Motor neuron (in vitro differentiated cells): ENCODE measurements around the gene MED9. TPM values are rescaled to one million over a fixed set of nuclear protein-coding genes. Genes with fewer than 3 reads are reported as not detected.
"Not testable (repeated sequence)": the region's sequence is repeated elsewhere in the genome, so short reads cannot be mapped to it uniquely, and the experiment has no call there.

Experiments used
- ATAC-seq, 8 experiments: fragments of 200-7000 bp; cut with Tn5 transposase; replicated peaks in 6 of 8; 2 replicates each; pipeline ENCODE4 v1.8.0; 2021; ENCODE audit warnings: mild to moderate bottlenecking in 8 of 8, moderate library complexity in 8 of 8
- H3K27ac ChIP-seq, 2 donors: fragments of 250-450 bp; sonication (Bioruptor Pico); 2 replicates each; pipeline ENCODE4 v1.9.0; 2021; ENCODE audit warnings: antibody characterized with exemption in 2 of 2, mild to moderate bottlenecking in 2 of 2, moderate library complexity in 1 of 2
- H3K4me1 ChIP-seq, 2 donors: fragments of 250-450 bp; sonication (Bioruptor Pico); replicated peaks in 1 of 2; 2 replicates each; pipeline ENCODE4 v1.6.1; 2021; ENCODE audit warnings: antibody characterized with exemption in 2 of 2, mild to moderate bottlenecking in 2 of 2, moderate library complexity in 1 of 2
- H3K4me3 ChIP-seq, 5 donors: fragments of 250-450 bp; sonication (Bioruptor Pico); 2 replicates each; pipeline ENCODE4 v1.9.0; 2021; ENCODE audit warnings: antibody characterized with exemption in 5 of 5, mild to moderate bottlenecking in 5 of 5, moderate library complexity in 4 of 5
- WGBS, 10 experiments: fragments of 450-650 bp; shearing (Covaris generic); methylation state at CpG; one replicate each; pipeline ENCODE4 v1.0.0; 2022; 5-methylcytosine and 5-hydroxymethylcytosine counted together
- in situ Hi-C, 9 experiments: fragments of 400-800 bp; cut with MboI; loops; one replicate each; pipeline ENCODE4 v1.15.0; 2021; ENCODE audit warnings: low sequenced_read_pairs in 9 of 9, low pct_unique_long_range_greater_than_20kb in 2 of 9; ENCODE audit not compliant: unreplicated experiment in 9 of 9
- total RNA-seq, 8 experiments: library from RNA; unstranded; fragments of 300-600 nt; gene quantifications; 2 replicates each; pipeline versions ENCODE4 v1.2.3 to v1.2.4, GENCODE V29; 2022

The MED9 gene
- total RNA-seq, 8 experiments from 2014 or later, result 6.5 to 23.0 (median 17.1) TPM

DNA sequence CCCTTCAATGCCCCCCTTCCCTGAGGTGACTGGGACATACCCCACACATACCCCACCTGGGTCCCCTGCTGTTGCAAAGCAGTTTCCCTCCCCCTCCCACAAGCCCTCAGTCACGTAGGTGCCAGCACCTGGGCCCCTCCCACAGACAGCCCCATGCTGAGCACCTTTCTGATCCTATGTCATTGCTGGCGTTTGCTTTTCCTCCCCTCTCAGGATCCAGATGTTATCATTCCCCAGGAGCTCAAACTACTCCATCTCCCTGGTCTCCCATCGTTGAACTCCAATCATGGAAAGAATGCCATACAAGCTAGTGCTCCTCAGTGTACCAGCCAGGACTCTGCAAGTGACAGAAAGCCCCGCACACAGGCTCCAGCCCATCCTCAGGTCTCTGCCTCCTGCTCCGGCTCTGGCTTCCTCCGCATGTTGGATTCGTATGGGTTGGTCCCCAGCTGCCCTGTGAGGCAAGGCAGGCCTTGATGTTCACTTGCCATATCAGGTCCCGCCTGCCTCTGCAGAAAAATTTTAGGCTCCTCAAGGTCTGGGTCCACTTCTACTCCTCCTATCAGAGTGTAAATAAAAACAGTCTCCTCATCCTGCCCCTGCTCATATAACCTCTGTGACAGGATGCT is 31.4 kb upstream of the MED9 start:
- H3K27ac ChIP-seq, result no peak overlapping the region
- H3K4me1 ChIP-seq, result peaks cover 0 to 3% of the 10 kb centered on the region in 2 donors
- ATAC-seq, result no peak
- in situ Hi-C loops, result no loop called here
- 20 to 100% (median 70%) methylated on average over 1 to 3 of the region's 8 CpGs; no CpG with 5 or more reads in 3 of the 10 experiments for WGBS, 10 experiments
- no peak overlapping the region for H3K4me3 ChIP-seq

DNA sequence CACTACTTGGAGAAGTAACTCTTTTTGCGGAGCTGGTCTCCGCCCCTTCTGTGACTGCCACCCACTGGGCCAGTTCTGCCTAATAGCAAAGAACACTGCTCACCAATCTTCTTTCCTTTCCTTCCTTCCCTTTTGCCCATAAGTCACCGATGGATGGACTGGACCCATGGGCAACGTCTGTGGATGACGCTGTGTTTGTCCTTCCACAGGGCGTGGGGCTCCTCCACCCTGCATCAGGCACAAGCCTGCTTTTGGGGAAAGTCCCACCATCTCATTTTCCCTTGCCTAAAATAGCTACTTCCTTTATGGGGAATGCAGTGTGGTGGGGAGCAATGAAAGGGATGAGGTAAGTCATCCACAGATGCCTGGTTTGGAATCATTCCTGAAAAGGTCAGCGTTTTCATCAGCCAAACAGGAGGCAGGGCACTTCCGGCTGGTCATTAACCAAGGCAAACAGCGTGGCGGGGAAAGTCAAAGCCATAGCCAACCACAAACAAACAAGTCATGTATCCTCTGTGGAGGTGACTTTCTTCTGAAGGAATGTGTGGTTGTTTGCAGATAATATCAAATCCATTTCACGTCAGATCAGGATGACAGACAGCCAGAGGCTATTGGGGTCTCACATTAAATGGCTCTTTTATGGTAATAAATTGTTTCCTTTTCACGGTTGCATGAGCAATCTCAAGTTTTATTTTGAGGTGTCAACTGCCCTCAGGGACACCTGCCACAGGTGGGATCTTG is 30.7 kb upstream of the MED9 start:
- Histone ChIP-seq H3K27ac (no peak overlapping the region), H3K4me1 (peaks cover 0 to 3% of the 10 kb centered on the region in 2 donors), H3K4me3 (no peak overlapping the region)
- 0 to 73% (median 37%) methylated on average over 1 to 11 of the region's 12 CpGs; no CpG with 5 or more reads in 2 of the 10 experiments for WGBS, 10 experiments
- in situ Hi-C loops, result no loop called here
- peak in 6 of 8 experiments; percentile 52 to 87 (median 76) for ATAC-seq

DNA sequence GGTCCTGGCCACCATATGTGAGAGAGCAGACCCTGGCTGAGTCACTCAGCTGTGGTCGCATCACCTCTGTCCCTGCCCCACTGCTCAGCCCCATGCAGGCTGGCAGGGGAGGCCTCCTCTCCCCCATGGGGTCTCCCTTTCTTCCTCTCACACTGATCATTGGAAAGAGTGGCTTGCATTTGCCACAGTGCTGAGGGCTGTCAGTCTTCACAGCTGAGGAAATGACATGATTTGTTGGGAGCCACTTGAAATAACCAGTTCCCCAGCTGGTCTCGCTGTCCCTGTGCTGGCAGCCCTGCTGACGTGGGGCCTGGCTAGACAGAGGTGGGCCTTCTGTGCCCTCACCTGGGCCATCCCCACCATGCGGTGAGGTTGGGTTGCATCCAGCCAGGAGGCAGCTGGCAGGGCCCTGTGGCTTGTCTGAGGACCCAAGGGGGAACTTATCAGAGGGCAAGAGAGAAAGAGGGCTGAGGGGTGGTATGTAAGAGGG is 30.1 kb upstream of the MED9 start:
- Histone ChIP-seq H3K4me3 (no peak overlapping the region), H3K4me1 (peaks cover 0 to 3% of the 10 kb centered on the region in 2 donors), H3K27ac (no peak overlapping the region)
- peak in 3 of 8 experiments; percentile 29 to 45 (median 38) for ATAC-seq
- in situ Hi-C loops, result no loop called here
- WGBS, 10 experiments, result 20 to 100% (median 81%) methylated on average over 1 to 2 of the region's 4 CpGs; no CpG with 5 or more reads in 6 of the 10 experiments

DNA sequence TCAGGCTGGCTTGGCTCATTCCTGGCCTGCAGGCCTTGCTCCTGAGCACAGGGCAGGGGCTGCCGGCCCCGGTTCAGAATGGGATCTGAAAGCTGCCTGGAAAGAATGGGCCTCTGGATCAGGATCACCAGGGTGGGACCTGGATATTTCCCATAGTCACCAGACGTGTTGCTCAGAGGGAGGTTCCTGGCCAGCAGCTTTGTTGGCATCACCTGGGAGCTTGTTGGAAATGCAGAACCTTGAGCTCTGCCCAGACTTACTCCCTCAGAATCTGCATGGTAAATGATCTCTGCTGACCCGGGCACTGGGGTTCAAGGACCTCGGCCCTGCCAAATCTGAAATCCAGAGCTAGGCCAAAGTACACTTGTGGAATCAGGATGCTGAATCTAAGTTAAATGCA is 29.5 kb upstream of the MED9 start:
- Histone ChIP-seq H3K4me1 (peaks cover 0 to 3% of the 10 kb centered on the region in 2 donors), H3K27ac (no peak overlapping the region), H3K4me3 (no peak overlapping the region)
- ATAC-seq, result no peak
- in situ Hi-C loops, result no loop called here
- WGBS, 10 experiments, result 21 to 100% (median 77%) methylated on average over 1 to 4 of the region's 5 CpGs; no CpG with 5 or more reads in 5 of the 10 experiments

DNA sequence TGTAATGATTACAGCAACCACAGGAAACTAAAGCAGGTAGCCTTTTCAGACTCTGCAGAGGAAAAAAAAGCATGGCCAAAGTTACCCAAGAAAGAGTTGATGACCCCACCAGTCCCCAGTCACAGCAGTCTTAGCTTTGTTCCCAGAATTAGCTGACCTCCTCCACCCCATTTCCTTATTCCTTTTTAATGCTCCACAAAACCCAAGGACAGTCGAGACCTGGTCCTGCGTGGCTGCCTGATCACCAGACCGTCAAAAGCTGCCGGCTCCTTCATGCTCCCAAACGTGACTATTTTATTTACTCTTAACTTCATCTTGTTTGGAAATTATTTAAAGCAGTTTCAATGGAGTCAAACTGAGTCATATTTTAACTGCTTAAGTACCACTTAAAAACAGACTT is 28.7 kb upstream of the MED9 start:
- 7 to 93% (median 62%) methylated on average over 2 to 5 of the region's 5 CpGs for whole genome bisulfite sequencing, 10 experiments
- in situ Hi-C loops, result no loop called here
- Histone ChIP-seq H3K4me3 (no peak overlapping the region), H3K27ac (no peak overlapping the region), H3K4me1 (peaks cover 0 to 6% of the 10 kb centered on the region in 2 donors)
- ATAC-seq, result no peak

DNA sequence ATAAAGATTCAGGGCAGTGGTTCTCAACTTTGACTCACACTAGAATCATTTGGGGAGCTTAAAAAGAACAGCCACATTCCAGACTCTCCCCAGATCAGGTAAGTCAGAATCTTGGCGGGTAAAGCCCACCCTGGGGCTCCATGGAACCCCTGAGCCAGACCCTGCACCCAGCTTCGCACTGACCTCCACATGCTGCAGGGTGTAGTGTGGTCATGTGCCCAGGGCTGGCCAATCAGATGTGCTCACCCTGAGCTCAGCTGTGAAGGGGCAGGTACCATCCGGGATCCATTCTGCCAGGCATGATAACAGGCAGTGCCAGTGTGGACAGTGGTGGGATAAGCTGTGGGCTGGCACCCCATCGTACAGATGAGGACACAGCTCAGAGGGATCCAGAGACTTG is 28.1 kb upstream of the MED9 start:
- Histone ChIP-seq H3K4me1 (peaks cover 5 to 11% of the 10 kb centered on the region in 2 donors), H3K4me3 (no peak overlapping the region), H3K27ac (no peak overlapping the region)
- WGBS, 10 experiments, result 60 to 100% (median 100%) methylated on average over 1 to 2 of the region's 4 CpGs; no CpG with 5 or more reads in 5 of the 10 experiments
- in situ Hi-C loops, result no loop called here
- no peak for ATAC-seq

DNA sequence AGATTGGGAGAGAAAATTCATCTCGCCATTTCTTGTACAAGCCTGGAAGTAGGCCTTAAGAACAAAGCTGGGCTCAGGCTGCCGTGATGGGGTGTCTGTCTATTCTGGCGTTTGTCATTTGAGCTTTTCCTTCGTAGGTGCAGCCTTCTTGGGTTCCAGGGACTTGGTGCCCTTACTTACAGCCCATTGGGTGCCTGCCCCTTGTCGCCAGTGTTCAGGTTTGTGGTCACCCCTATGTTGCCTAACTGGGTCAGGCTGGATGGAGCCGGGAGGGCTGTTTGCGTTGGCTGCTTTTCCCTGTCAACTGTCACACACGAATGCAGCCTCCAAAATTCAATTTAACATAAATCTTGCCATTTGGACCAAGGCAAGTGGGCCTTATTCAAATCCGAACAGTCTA is 23.7 kb upstream of the MED9 start:
- Histone ChIP-seq H3K27ac (no peak overlapping the region), H3K4me3 (no peak overlapping the region), H3K4me1 (peaks cover 7 to 8% of the 10 kb centered on the region in 2 donors)
- ATAC-seq, result no peak
- WGBS, 10 experiments, result 40 to 100% (median 62%) methylated on average over 1 to 8 of the region's 9 CpGs; no CpG with 5 or more reads in 1 of the 10 experiments
- in situ Hi-C loops, result no loop called here

DNA sequence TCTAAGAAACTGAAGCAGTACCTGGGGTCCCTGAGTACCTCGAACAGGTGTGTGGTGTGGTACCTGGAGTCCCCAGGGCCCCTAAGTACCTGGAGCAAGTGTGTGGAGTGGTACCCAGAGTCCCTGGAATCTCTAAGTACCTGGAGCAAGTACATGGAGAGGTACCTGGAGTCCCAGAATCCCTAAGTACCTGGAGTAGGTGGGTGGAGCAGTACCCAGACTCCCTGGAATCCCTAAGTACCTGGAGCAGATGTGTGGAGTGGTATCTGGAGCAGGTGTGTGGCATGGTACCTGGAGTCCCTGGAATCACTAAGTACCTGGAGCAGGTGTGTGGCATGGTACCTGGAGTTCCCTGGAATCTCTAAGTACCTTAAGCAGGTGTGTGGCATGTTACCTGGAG is 22.5 kb upstream of the MED9 start:
- in situ Hi-C loops, result no loop called here
- no peak for ATAC-seq
- Histone ChIP-seq H3K4me3 (no peak overlapping the region), H3K4me1 (peaks cover 7 to 8% of the 10 kb centered on the region in 2 donors), H3K27ac (no peak overlapping the region)
- WGBS, 10 experiments, result 20 to 86% (median 40%) methylated on average over 1 of the region's 1 CpG; no CpG with 5 or more reads in 7 of the 10 experiments

DNA sequence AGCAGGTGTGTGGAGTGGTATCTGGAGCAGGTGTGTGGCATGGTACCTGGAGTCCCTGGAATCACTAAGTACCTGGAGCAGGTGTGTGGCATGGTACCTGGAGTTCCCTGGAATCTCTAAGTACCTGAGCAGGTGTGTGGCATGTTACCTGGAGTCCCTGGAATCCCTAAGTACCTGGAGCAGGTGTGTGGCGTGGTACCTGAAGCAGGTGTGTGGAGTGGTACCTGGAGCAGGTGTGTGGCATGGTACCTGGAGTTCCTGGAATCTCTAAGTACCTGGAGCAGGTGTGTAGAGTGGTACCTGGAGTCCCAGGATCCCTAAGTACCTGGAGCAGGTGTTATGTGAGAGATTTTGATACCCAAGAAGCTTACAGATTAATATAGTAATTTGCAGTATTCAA is 22.1 kb upstream of the MED9 start:
- ATAC-seq, in situ Hi-C loops, H3K4me3 ChIP-seq, H3K27ac ChIP-seq, H3K4me1 ChIP-seq: not testable (repeated sequence)
- WGBS, 10 experiments, result 0 to 60% methylated on average over 1 of the region's 1 CpG; no CpG with 5 or more reads in 8 of the 10 experiments

DNA sequence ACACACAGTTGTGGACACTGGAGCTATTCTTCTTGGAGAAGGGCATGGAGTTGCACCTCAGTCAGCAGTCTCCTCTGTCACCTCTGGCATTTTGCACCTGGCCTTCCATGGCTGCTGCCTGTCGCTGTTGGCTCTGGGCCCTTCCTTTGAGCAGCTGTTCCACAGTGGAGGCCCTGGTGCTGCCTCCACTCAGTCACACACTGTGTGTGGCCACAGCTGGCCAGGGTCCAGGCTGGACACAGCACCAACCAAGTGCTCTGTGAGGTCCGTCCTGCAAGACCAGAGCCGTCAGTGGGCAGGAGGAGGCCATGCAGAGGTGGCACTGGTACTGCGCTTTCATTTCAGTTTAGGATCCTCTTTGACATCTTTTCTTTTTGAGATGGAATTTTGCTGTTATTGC is 21.6 kb upstream of the MED9 start:
- WGBS, 10 experiments, result 87 to 100% (median 100%) methylated on average over 1 to 3 of the region's 4 CpGs; no CpG with 5 or more reads in 6 of the 10 experiments
- in situ Hi-C loops, result no loop called here
- H3K27ac ChIP-seq, result no peak overlapping the region
- no peak overlapping the region for H3K4me3 ChIP-seq
- peaks cover 7 to 8% of the 10 kb centered on the region in 2 donors for H3K4me1 ChIP-seq
- no peak for ATAC-seq

DNA sequence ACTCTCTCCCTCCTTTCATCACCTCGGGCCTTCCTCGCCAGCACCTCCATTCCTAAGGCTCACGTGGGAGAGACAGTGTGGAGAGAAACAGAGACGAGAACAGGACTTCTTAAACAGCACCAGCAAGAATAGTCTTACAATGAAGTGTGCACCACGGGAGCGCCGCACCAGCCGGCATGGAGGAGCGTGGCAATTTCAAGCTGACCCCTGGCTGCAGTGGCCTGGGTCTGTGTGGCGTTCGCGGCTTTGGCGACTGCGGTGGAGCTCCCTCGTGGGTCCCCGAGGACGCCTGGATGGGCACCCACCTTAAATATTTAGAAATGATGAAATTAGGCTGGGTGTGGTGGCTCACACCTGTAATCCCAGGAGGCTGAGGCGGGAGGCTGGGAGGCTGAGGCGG is 20.5 kb upstream of the MED9 start:
- in situ Hi-C loops, result no loop called here
- 63 to 93% (median 77%) methylated on average over 1 to 6 of the region's 19 CpGs; no CpG with 5 or more reads in 6 of the 10 experiments for WGBS, 10 experiments

DNA sequence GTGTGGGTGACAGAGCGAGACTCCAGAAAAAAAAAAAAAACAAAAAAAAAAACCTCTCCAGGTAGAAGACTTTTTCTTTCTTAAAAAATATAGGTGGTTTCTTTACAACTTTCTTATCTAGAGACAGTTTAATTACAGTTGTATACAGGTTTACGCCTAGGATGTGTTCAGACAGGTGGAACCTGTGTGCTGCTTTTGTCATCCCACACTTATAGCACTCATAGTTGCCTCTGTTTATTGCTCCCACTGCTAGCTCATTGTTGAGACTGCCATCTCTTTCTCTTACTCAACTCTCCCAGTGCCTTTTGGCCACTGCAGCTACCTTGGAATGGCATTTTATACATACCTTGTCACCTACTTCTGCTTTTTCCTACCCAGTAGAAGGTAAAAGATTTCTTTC is 19.1 kb upstream of the MED9 start:
- WGBS, 10 experiments, result 50 to 80% (median 69%) methylated on average over 1 to 2 of the region's 2 CpGs; no CpG with 5 or more reads in 6 of the 10 experiments
- in situ Hi-C loops, result no loop called here
- Histone ChIP-seq H3K4me3 (no peak overlapping the region), H3K4me1 (peaks cover 7 to 8% of the 10 kb centered on the region in 2 donors), H3K27ac (no peak overlapping the region)
- ATAC-seq, result no peak

More for the DNA sequence above, 20.5 kb upstream of the MED9 start:
- Histone ChIP-seq H3K4me3 (no peak overlapping the region), H3K27ac (no peak overlapping the region), H3K4me1 (peaks cover 7 to 8% of the 10 kb centered on the region in 2 donors)
- ATAC-seq, result no peak

DNA sequence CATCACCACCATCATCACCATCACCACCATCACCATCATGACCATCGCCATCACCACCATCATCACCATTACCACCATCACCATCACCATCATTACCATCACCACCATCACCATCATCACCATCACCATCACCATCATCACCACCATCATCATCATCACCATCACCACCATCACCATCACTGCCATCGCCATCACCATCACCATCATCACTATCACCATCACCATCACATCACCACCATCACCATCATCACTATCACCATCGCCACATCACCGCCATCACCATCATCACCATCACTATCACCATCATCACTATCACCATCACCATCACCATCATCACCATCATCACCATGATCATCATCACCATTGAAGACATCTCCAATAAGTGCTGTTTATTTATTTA is 16.8 kb upstream of the MED9 start:
- H3K27ac ChIP-seq, result no peak overlapping the region
- WGBS, 10 experiments, result 70 to 100% (median 93%) methylated on average over 1 to 4 of the region's 4 CpGs; no CpG with 5 or more reads in 4 of the 10 experiments
- H3K4me3 ChIP-seq, result no peak overlapping the region
- in situ Hi-C loops, result no loop called here
- H3K4me1 ChIP-seq, result no peaks in the 10 kb centered on the region
- ATAC-seq, result no peak
